SU-DHL-6 (cell line): ENCODE measurements around the gene VPS36.
"Not testable (repeated sequence)": the region's sequence is repeated elsewhere in the genome, so short reads cannot be mapped to it uniquely, and the experiment has no call there.

Source experiments
- H2AFZ ChIP-seq: fragments of 200-600 bp; sonication (generic); 2 replicates; pipeline ENCODE4 v1.6.1; 2014; ENCODE audit warnings: low read depth, mild to moderate bottlenecking, moderate library complexity, mixed read lengths, antibody characterized with exemption, low read length; ENCODE audit not compliant: severe bottlenecking
- H3F3A ChIP-seq: fragments of 200-600 bp; shearing (Covaris generic); 2 replicates; pipeline ENCODE4 v1.6.0; 2016; ENCODE audit warnings: antibody characterized with exemption, mild to moderate bottlenecking; ENCODE audit not compliant: insufficient read depth
- H3K27ac ChIP-seq: fragments of 200-600 bp; sonication (generic); 2 replicates; pipeline ENCODE4 v1.5.1; 2016; ENCODE audit warnings: low read depth, mild to moderate bottlenecking, low read length, moderate library complexity, mixed read lengths
- H3K27me3 ChIP-seq: fragments of 200-600 bp; sonication (generic), shearing (Covaris generic); 2 replicates; pipeline ENCODE4 v1.6.0; 2014; ENCODE audit warnings: mild to moderate bottlenecking, low read length
- H3K36me3 ChIP-seq: fragments of 200-600 bp; sonication (generic); 2 replicates; pipeline ENCODE4 v1.6.1; 2014; ENCODE audit warnings: mild to moderate bottlenecking, low read length, mixed read lengths
- H3K4me2 ChIP-seq: fragments of 300-600, 200-600 bp; shearing (Covaris generic), sonication (generic); 2 replicates; pipeline ENCODE4 v1.6.0; 2014; ENCODE audit warnings: low read length, low read depth, mild to moderate bottlenecking; ENCODE audit not compliant: poor library complexity, severe bottlenecking
- H3K4me3 ChIP-seq: fragments of 200-600 bp; sonication (generic); 2 replicates; pipeline ENCODE4 v1.5.1; 2014; ENCODE audit warnings: antibody characterized with exemption, low read length, mild to moderate bottlenecking, mixed read lengths; ENCODE audit not compliant: insufficient read depth, poor library complexity, severe bottlenecking
- H3K79me2 ChIP-seq: fragments of 200-600 bp; sonication (generic); 2 replicates; pipeline ENCODE4 v1.6.1; 2014; ENCODE audit warnings: mild to moderate bottlenecking, low read length, moderate library complexity; ENCODE audit not compliant: insufficient read depth
- H3K9ac ChIP-seq: fragments of 200-600 bp; sonication (generic); 2 replicates; pipeline ENCODE4 v1.7.0; 2014; ENCODE audit warnings: mild to moderate bottlenecking, low read length
- H3K9me2 ChIP-seq: fragments of 200-600 bp; sonication (generic); replicated peaks from 2 replicates; pipeline ENCODE4 v1.6.1; 2014; ENCODE audit warnings: low read length; ENCODE audit not compliant: insufficient read depth
- H3K9me3 ChIP-seq: fragments of 200-600 bp; sonication (generic); 2 replicates; pipeline ENCODE4 v1.6.1; 2014; ENCODE audit warnings: low read length, mixed read lengths; ENCODE audit not compliant: insufficient read depth
- H4K20me1 ChIP-seq: fragments of 200-600 bp; sonication (generic); 2 replicates; pipeline ENCODE4 v1.6.1; 2014; ENCODE audit warnings: low read depth, mild to moderate bottlenecking, antibody characterized with exemption, low read length, moderate library complexity, mixed read lengths
- EZH2phosphoT487 ChIP-seq: fragments of 200-600 bp; sonication (generic), shearing (Covaris generic); conservative IDR thresholded peaks from 2 replicates; pipeline ENCODE4 v1.6.1; 2018; ENCODE audit warnings: mild to moderate bottlenecking, antibody characterized with exemption, low read length, moderate library complexity, mixed read lengths
- TF ChIP-seq, protein P1 (sequence below): fragments of 200-600 bp; sonication (generic); IDR thresholded peaks from one replicate; pipeline ENCODE4 v1.5.1; 2017; ENCODE audit warnings: antibody characterized with exemption, mild to moderate bottlenecking, low read length, moderate library complexity; ENCODE audit not compliant: insufficient read depth, poor library complexity, severe bottlenecking

Gene VPS36

DNA sequence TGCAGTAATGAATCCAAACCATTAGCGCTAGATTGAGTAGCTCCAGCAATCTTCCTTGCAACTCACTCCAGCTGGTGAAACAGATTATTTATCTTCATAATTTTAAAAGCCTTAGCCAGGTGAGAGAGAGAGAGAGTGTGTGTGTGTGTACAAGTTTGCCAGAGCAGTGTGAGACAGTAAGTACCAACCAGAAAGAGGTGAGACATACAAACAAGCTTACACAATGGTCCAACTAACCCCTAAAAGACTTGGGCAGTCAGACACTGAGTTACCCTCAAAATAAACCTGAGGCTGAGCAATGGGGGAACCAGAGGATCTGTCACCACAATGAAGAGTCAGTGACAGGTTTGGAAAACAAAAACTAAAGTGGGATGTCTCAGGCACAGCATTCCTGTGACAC lies 36.4 kb downstream of the VPS36 start:
- Histone ChIP-seq H2AFZ (no peak overlapping the region), H3K9me3 (no peaks in the 10 kb centered on the region), H4K20me1 (no peaks in the 10 kb centered on the region), H3K4me3 (no peak overlapping the region), H3K79me2 (no peaks in the 10 kb centered on the region), H3K36me3 (peaks cover 2% of the 10 kb centered on the region; the same call in 1 of the 2 replicates), H3K9me2 (no peaks in the 10 kb centered on the region), H3K27me3 (no peaks in the 10 kb centered on the region), H3K27ac (no peak overlapping the region), H3K4me2 (no peak overlapping the region), H3K9ac (no peak overlapping the region), H3F3A (0 out of 2 replicates have a peak, but pooled peaks cover 2% of the 10 kb centered on the region)
- TF ChIP-seq, protein P1, sequence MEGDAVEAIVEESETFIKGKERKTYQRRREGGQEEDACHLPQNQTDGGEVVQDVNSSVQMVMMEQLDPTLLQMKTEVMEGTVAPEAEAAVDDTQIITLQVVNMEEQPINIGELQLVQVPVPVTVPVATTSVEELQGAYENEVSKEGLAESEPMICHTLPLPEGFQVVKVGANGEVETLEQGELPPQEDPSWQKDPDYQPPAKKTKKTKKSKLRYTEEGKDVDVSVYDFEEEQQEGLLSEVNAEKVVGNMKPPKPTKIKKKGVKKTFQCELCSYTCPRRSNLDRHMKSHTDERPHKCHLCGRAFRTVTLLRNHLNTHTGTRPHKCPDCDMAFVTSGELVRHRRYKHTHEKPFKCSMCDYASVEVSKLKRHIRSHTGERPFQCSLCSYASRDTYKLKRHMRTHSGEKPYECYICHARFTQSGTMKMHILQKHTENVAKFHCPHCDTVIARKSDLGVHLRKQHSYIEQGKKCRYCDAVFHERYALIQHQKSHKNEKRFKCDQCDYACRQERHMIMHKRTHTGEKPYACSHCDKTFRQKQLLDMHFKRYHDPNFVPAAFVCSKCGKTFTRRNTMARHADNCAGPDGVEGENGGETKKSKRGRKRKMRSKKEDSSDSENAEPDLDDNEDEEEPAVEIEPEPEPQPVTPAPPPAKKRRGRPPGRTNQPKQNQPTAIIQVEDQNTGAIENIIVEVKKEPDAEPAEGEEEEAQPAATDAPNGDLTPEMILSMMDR, result no peak
- TF ChIP-seq EZH2phosphoT487, result no peak

DNA sequence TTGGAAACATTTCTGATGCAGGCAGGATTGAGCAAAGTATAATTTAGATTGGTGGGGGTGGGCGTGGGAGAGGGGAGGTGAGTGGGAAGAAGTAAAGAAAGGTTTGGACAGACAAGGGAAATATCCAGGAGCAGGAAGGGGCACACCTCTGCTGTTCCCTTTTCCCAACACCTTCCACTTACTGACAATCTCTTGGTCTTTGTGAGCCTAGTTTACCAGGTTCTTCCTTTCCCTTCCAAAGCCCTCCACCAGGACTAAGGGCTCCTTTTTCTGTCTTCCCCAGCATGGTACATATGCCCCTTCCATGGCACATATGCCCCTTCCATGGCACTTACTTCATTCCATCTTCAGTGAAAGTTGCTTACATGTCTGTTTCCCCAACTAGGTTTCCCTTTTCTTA lies 38.3 kb downstream of the VPS36 start:
- TF ChIP-seq, protein P1, result no peak
- TF ChIP-seq EZH2phosphoT487, result no peak
- no peaks in the 10 kb centered on the region for H3K9me2 ChIP-seq
- no peaks in the 10 kb centered on the region for H3K9me3 ChIP-seq
- H3K27ac ChIP-seq, result no peak overlapping the region
- H2AFZ ChIP-seq, result no peak overlapping the region
- H3F3A ChIP-seq, result 0 out of 2 replicates have a peak, but pooled peaks cover 2% of the 10 kb centered on the region
- H3K4me2 ChIP-seq, result no peak overlapping the region
- H4K20me1 ChIP-seq, result no peaks in the 10 kb centered on the region
- H3K79me2 ChIP-seq, result no peaks in the 10 kb centered on the region
- peaks cover 2% of the 10 kb centered on the region; the same call in 1 of the 2 replicates for H3K36me3 ChIP-seq
- no peaks in the 10 kb centered on the region for H3K27me3 ChIP-seq
- H3K4me3 ChIP-seq, result no peak overlapping the region
- no peak overlapping the region for H3K9ac ChIP-seq

DNA sequence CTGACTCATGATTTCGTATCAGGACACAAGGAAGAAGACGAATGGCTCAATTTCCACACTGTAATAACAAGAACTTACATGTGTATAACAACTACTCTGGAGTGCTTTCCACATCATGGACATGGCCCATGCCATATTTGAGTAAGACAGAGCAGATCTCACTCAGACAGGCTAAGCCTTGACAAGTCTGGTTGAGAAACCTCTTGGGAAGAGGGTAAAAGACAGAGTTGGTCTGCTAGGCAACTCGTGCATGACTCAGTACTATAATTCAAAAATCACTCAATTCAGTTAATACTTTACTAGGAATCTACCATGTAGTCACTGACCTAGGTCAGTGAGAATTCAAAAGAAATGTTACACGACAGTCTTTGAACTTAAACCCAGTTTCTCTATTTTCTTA lies 38.8 kb downstream of the VPS36 start:
- Histone ChIP-seq H3K9ac (no peak overlapping the region), H2AFZ (no peak overlapping the region), H3K4me2 (no peak overlapping the region), H3F3A (0 out of 2 replicates have a peak, but pooled peaks cover 2% of the 10 kb centered on the region), H3K36me3 (peaks cover 2% of the 10 kb centered on the region; the same call in 1 of the 2 replicates), H3K27ac (no peak overlapping the region), H3K79me2 (no peaks in the 10 kb centered on the region), H3K9me3 (no peaks in the 10 kb centered on the region), H3K4me3 (no peak overlapping the region), H3K27me3 (no peaks in the 10 kb centered on the region), H4K20me1 (no peaks in the 10 kb centered on the region), H3K9me2 (no peaks in the 10 kb centered on the region)
- no peak for TF ChIP-seq EZH2phosphoT487
- TF ChIP-seq, protein P1, result no peak

DNA sequence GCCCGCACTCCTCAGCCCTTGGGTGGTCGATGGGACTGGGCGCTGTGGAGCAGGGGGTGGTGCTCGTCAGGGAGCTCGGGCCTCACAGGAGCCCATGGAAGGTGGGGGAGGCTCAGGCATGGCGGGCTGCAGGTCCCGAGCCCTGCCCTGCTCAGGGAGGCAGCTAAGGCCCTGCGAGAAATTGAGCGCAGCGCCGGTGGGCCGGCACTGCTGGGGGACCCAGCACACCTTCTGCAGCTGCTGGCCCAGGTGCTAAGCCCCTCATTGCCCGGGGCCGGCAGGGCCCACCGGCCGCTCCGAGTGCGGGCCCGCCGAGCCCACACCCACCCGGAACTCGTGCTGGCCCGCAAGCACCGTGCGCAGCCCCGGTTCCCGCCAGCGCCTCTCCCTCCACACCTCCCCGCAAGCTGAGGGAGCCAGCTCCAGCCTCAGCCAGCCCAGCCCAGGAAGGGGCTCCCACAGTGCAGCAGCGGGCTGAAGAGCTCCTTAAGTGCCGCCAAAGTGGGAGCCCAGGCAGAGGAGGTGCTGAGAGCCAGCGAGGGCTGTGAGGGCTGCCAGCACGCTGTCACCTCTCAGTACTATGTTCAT lies 42.3 kb downstream of the VPS36 start:
- H3K9me3 ChIP-seq, H3K79me2 ChIP-seq, H3K27ac ChIP-seq, H4K20me1 ChIP-seq, H3K36me3 ChIP-seq, H3K4me2 ChIP-seq, H3K27me3 ChIP-seq, H3K4me3 ChIP-seq, H3K9ac ChIP-seq, H3K9me2 ChIP-seq, H2AFZ ChIP-seq, H3F3A ChIP-seq: not testable (repeated sequence)

DNA sequence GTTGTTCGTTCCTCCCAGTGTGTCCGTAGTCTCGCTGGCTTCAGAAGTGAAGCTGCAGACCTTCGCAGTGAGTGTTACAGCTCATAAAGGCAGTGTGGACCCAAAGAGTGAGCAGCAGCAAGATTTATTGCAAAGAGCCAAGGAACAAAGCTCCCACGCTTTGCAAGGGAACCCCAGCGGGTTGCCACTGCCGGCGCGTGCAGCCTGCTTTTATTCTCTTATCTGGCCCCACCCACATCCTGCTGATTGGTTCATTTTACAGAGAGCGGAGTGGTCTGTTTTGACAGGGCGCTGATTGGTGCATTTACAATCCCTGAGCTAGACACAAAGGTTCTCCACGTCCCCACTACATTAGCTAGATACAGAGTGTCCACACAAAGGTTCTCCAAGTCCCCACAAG lies 43.0 kb downstream of the VPS36 start:
- H3K27ac ChIP-seq, H3K79me2 ChIP-seq, H4K20me1 ChIP-seq, H3K4me2 ChIP-seq, H3K9ac ChIP-seq, H3K36me3 ChIP-seq, H3K27me3 ChIP-seq, H3F3A ChIP-seq, H3K4me3 ChIP-seq, H3K9me2 ChIP-seq, H3K9me3 ChIP-seq, H2AFZ ChIP-seq: not testable (repeated sequence)
